SK-N-MC (cell line): ENCODE data around the gene CCL11.
A peak's percentile ranks its signal among the peaks of the same experiment; 100 is the strongest.

ENCODE experiments used
- DNase-seq: peaks from one replicate; pipeline ENCODE4 v3.0.0-alpha.2; 2011; ENCODE audit warnings: low read depth, low spot score
- H3K27ac ChIP-seq: fragments of 200-600 bp; sonication (generic); 2 replicates; pipeline ENCODE4 v1.5.1; 2016; ENCODE audit warnings: mixed run types
- H3K36me3 ChIP-seq: fragments of 200-600 bp; sonication (generic); 2 replicates; pipeline ENCODE4 v1.6.1; 2017; ENCODE audit warnings: antibody characterized with exemption, low read length, mixed read lengths; ENCODE audit not compliant: insufficient read depth
- H3K4me3 ChIP-seq: fragments of 200-600 bp; sonication (generic); 2 replicates; pipeline ENCODE4 v1.5.1; 2016
- H3K9ac ChIP-seq: fragments of 200-600 bp; sonication (generic); 2 replicates; pipeline ENCODE4 v1.8.0; 2017; ENCODE audit warnings: mixed run types, mixed read lengths; ENCODE audit not compliant: insufficient read length
- H3K9me3 ChIP-seq: fragments of 200-600 bp; sonication (generic); 2 replicates; pipeline ENCODE4 v1.6.1; 2017; ENCODE audit warnings: low read depth, mild to moderate bottlenecking, antibody characterized with exemption, low read length, moderate library complexity, mixed read lengths
- EZH2 ChIP-seq: fragments of 200-600 bp; sonication (generic); IDR thresholded peaks from one replicate; pipeline ENCODE4 v1.6.1; 2017; ENCODE audit warnings: antibody characterized with exemption
- FOXP2 ChIP-seq: optimal IDR thresholded peaks from 2 replicates; pipeline ENCODE3; 2011; ENCODE audit warnings: mild to moderate bottlenecking, moderate library complexity; ENCODE audit not compliant: insufficient read depth; ENCODE audit errors: extremely low read length, control extremely low read depth
- POLR2AphosphoS5 ChIP-seq: IDR thresholded peaks from 2 replicates; pipeline ENCODE4 v1.6.1; 2012; ENCODE audit warnings: mild to moderate bottlenecking, low read depth, low read length, borderline replicate concordance

CCL11 gene

GRCh38 chr17:34254146-34254545, 31.4 kb upstream of the CCL11 start:
- no peaks in the 10 kb centered on the region for H3K9me3 ChIP-seq
- H3K4me3 ChIP-seq: no peak overlapping the region
- TF ChIP-seq EZH2 (no peak), FOXP2 (no peak), POLR2AphosphoS5 (no peak)
- H3K27ac ChIP-seq: no peak overlapping the region
- no peaks in the 10 kb centered on the region for H3K36me3 ChIP-seq
- DNase-seq: no peak
- no peak overlapping the region for H3K9ac ChIP-seq

- H3K27ac ChIP-seq: no peak within 1 kb of the TSS
- DNase-seq: no peak
- H3K36me3 ChIP-seq: no peaks in the 10 kb centered on the region
- H3K4me3 ChIP-seq: peak within 1 kb of the TSS; percentile 67
- TF ChIP-seq FOXP2 (no peak), EZH2 (no peak), POLR2AphosphoS5 (no peak)
- H3K9ac ChIP-seq: no peak within 1 kb of the TSS
- H3K9me3 ChIP-seq: no peaks in the 10 kb centered on the region
These were observed 30.7 kb upstream of the CCL11 start, which contains the start of gene CCL2 for GRCh38 chr17:34254651-34255380. Gene CCL2 (plus strand): TSS chr17:34255285. CDS start chr17:34255350, 65 bp downstream.

- Histone ChIP-seq H3K4me3 (peak overlapping the region; percentile 67), H3K27ac (no peak overlapping the region)
These were observed 30.2 kb upstream of the CCL11 start for GRCh38 chr17:34255381-34255732.

GRCh38 chr17:34255841-34256240, 29.7 kb upstream of the CCL11 start:
- no peak for TF ChIP-seq POLR2AphosphoS5
- TF ChIP-seq EZH2: no peak
- TF ChIP-seq FOXP2: no peak
- DNase-seq: no peak
- no peak overlapping the region for H3K27ac ChIP-seq
- no peak overlapping the region for H3K4me3 ChIP-seq
- H3K9ac ChIP-seq: no peak overlapping the region
- H3K36me3 ChIP-seq: no peaks in the 10 kb centered on the region
- H3K9me3 ChIP-seq: no peaks in the 10 kb centered on the region

More at GRCh38 chr17:34255381-34255732, 30.2 kb upstream of the CCL11 start:
- H3K9me3 ChIP-seq: no peaks in the 10 kb centered on the region
- no peak overlapping the region for H3K9ac ChIP-seq
- no peak for TF ChIP-seq EZH2
- TF ChIP-seq POLR2AphosphoS5: no peak
- no peak for TF ChIP-seq FOXP2
- no peak for DNase-seq
- H3K36me3 ChIP-seq: no peaks in the 10 kb centered on the region

GRCh38 chr17:34257299-34257985, 28.1 kb upstream of the CCL11 start:
- Histone ChIP-seq H3K4me3 (no peak overlapping the region), H3K36me3 (no peaks in the 10 kb centered on the region), H3K9ac (no peak overlapping the region), H3K27ac (no peak overlapping the region), H3K9me3 (no peaks in the 10 kb centered on the region)
- DNase-seq: no peak
- no peak for TF ChIP-seq FOXP2
- no peak for TF ChIP-seq POLR2AphosphoS5
- TF ChIP-seq EZH2: no peak

GRCh38 chr17:34257986-34258326, 27.6 kb upstream of the CCL11 start:
- H3K36me3 ChIP-seq: no peaks in the 10 kb centered on the region
- no peak for TF ChIP-seq POLR2AphosphoS5
- no peaks in the 10 kb centered on the region for H3K9me3 ChIP-seq
- DNase-seq: no peak
- no peak overlapping the region for H3K4me3 ChIP-seq
- H3K27ac ChIP-seq: no peak overlapping the region
- no peak overlapping the region for H3K9ac ChIP-seq

GRCh38 chr17:34259146-34259545, 26.4 kb upstream of the CCL11 start:
- Histone ChIP-seq H3K9me3 (no peaks in the 10 kb centered on the region), H3K36me3 (no peaks in the 10 kb centered on the region), H3K27ac (no peak overlapping the region), H3K9ac (no peak overlapping the region), H3K4me3 (no peak overlapping the region)
- no peak for DNase-seq
- no peak for TF ChIP-seq EZH2
- TF ChIP-seq FOXP2: no peak
- TF ChIP-seq POLR2AphosphoS5: no peak

- Histone ChIP-seq H3K4me3 (no peak overlapping the region), H3K9ac (no peak overlapping the region), H3K27ac (no peak overlapping the region), H3K9me3 (no peaks in the 10 kb centered on the region), H3K36me3 (no peaks in the 10 kb centered on the region)
- DNase-seq: no peak
- TF ChIP-seq POLR2AphosphoS5: no peak
- no peak for TF ChIP-seq FOXP2
- TF ChIP-seq EZH2: no peak
These were observed 24.7 kb upstream of the CCL11 start for GRCh38 chr17:34260861-34261260.

GRCh38 chr17:34261568-34262337, 23.8 kb upstream of the CCL11 start:
- no peaks in the 10 kb centered on the region for H3K9me3 ChIP-seq
- H3K36me3 ChIP-seq: no peaks in the 10 kb centered on the region
- H3K9ac ChIP-seq: no peak overlapping the region
- TF ChIP-seq POLR2AphosphoS5: no peak
- TF ChIP-seq EZH2: no peak
- TF ChIP-seq FOXP2: no peak
- no peak for DNase-seq
- H3K27ac ChIP-seq: no peak overlapping the region
- H3K4me3 ChIP-seq: no peak overlapping the region
